ENCODE measurements around the gene LARP1.

- TF ChIP-seq POLR2A (IDR thresholded peaks at IDR 0.05; ENCODE audit: low read depth) (no peak), CTCF (IDR thresholded peaks at IDR 0.05) (no peak), EP300 (IDR thresholded peaks at IDR 0.05) (no peak)
These were observed 33.1 kb upstream of the LARP1 start for GRCh38 chr5:154722097-154722496.

All from esophagus muscularis mucosa (tissue), 4 donors.